ENCODE results near the gene ZNF534.
"Not testable (repeated sequence)": the region's sequence is repeated elsewhere in the genome, so short reads cannot be mapped to it uniquely, and the experiment has no call there.

ZNF534 gene

GRCh38 chr19:52485561-52486240 is 56.8 kb downstream of the ZNF534 start:
- peaks cover 11% of the 10 kb centered on the region for H3K9me3 ChIP-seq (ENCODE audit: insufficient read depth, low read length, severe bottlenecking)
- H3K27me3 ChIP-seq (ENCODE audit: insufficient read depth, low read length, poor library complexity); H3K27ac ChIP-seq (ENCODE audit: low read length); H2AFZ ChIP-seq (ENCODE audit: low read depth, low read length); H4K20me1 ChIP-seq (ENCODE audit: insufficient read depth, low read length); H3K36me3 ChIP-seq (ENCODE audit: insufficient read depth, low read length); ATAC-seq (ENCODE audit: insufficient read depth, low read depth); H3K4me1 ChIP-seq (ENCODE audit: insufficient read depth, low read length); H3K4me2 ChIP-seq (ENCODE audit: insufficient read depth, low read length); DNase-seq; H3K9ac ChIP-seq (ENCODE audit: low read depth, low read length); H3K79me2 ChIP-seq (ENCODE audit: insufficient read depth, low read length); H3K4me3 ChIP-seq (ENCODE audit: low read depth in 1 of 2, low read length in 2 of 2): not testable (repeated sequence)

DNA sequence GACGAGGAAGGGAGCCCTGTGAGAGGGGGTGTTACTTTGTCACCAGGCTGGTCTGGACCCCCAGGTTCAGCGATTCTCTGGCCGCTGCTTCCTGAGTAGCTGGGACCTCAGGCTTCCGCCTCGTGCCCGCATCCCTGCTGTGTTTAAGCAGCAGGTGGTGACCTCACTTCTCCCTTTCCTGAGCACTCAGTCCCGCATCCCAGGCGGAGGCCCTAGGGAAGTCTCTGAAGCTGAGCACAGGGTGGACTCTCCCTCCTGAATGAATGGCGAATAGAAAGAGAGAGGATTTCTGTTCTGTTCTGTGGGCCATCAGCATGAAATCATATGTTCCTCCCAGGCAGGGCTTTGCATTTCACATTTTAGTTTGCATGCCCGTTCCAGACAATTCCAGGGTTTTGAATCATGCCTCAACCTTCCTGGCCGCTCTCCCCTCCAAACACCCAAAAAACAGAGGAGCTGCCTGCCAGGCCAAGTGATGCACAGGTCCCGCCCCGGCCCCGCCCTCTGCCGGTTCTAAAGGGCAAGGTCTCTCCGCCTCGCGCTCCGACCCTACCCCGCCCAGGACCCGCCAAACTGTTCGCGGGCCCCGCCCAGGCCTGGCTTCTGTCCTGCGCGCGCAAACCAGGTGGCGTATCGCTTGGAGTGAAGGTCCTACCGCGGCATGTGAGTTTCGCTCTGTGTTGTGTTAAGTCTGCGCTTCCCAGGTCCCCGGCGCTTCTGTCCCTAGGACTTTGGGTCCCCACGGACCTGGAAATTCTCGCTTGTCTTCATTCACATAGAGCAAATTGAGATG is 63.4 kb downstream of the ZNF534 start:
- H3K4me3 ChIP-seq (ENCODE audit: low read depth in 1 of 2, low read length in 2 of 2): peak overlapping the region; percentile 58 to 64; a peak in 3 of 4 replicates
- TF ChIP-seq, protein P1, sequence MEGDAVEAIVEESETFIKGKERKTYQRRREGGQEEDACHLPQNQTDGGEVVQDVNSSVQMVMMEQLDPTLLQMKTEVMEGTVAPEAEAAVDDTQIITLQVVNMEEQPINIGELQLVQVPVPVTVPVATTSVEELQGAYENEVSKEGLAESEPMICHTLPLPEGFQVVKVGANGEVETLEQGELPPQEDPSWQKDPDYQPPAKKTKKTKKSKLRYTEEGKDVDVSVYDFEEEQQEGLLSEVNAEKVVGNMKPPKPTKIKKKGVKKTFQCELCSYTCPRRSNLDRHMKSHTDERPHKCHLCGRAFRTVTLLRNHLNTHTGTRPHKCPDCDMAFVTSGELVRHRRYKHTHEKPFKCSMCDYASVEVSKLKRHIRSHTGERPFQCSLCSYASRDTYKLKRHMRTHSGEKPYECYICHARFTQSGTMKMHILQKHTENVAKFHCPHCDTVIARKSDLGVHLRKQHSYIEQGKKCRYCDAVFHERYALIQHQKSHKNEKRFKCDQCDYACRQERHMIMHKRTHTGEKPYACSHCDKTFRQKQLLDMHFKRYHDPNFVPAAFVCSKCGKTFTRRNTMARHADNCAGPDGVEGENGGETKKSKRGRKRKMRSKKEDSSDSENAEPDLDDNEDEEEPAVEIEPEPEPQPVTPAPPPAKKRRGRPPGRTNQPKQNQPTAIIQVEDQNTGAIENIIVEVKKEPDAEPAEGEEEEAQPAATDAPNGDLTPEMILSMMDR (IDR thresholded peaks at IDR 0.05; ENCODE audit: borderline replicate concordance, extremely low read depth, low read length, poor library complexity, severe bottlenecking): peak; percentile 17
- no peak for TF ChIP-seq EZH2 (IDR thresholded peaks at IDR 0.05; ENCODE audit: borderline replicate concordance, low read depth, low read length, severe bottlenecking)
- H3K9ac ChIP-seq (ENCODE audit: low read depth, low read length): peak overlapping the region; percentile 66
- no peaks in the 10 kb centered on the region for H3K27me3 ChIP-seq (ENCODE audit: insufficient read depth, low read length, poor library complexity)
- no peaks in the 10 kb centered on the region; the same call in 1 of the 2 replicates for H3K36me3 ChIP-seq (ENCODE audit: insufficient read depth, low read length)
- peaks cover 16% of the 10 kb centered on the region for H3K4me1 ChIP-seq (ENCODE audit: insufficient read depth, low read length)
- H3K27ac ChIP-seq (ENCODE audit: low read length): peak overlapping the region; percentile 64
- H3K79me2 ChIP-seq (ENCODE audit: insufficient read depth, low read length): peaks cover 8% of the 10 kb centered on the region
- peak overlapping the region; percentile 85 for H2AFZ ChIP-seq (ENCODE audit: low read depth, low read length)
- ATAC-seq (ENCODE audit: insufficient read depth, low read depth) (peak; percentile 94), DNase-seq (peak; percentile 89)
- H3K4me2 ChIP-seq (ENCODE audit: insufficient read depth, low read length): peak overlapping the region; percentile 70
- no peaks in the 10 kb centered on the region for H4K20me1 ChIP-seq (ENCODE audit: insufficient read depth, low read length)
- H3K9me3 ChIP-seq (ENCODE audit: insufficient read depth, low read length, severe bottlenecking): no peaks in the 10 kb centered on the region

DNA sequence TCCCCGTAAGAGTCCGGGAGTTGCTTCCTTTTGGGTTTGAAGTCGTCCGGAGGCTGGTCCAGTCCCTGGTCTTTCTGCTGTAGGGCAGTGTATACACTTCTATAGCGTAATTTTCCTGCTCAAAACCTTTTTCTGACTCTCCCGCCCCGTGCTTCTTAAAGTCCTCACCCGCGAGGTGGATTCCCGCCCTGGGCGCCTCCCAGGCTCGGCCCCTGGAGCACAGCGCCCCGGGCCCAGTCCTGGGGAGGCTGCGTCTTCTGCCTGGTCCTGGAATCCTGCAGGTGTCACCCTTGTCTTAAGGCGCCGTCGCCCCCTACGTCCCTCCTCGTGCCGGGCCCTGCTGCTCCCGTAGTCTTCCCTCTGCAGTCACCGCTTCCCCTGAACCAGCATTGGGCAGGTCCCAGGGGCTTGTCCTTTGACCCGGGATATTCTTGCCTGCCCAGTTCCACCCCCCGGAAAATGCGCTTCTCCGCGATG is 64.1 kb downstream of the ZNF534 start:
- peak overlapping the region; percentile 64 for H3K27ac ChIP-seq (ENCODE audit: low read length)
- H3K4me1 ChIP-seq (ENCODE audit: insufficient read depth, low read length): peaks cover 16% of the 10 kb centered on the region
- H3K4me3 ChIP-seq (ENCODE audit: low read depth in 1 of 2, low read length in 2 of 2): peak overlapping the region; percentile 58 to 64; a peak in 3 of 4 replicates
- peak overlapping the region; percentile 66 for H3K9ac ChIP-seq (ENCODE audit: low read depth, low read length)
- H4K20me1 ChIP-seq (ENCODE audit: insufficient read depth, low read length): no peaks in the 10 kb centered on the region
- ATAC-seq (ENCODE audit: insufficient read depth, low read depth) (peak; percentile 78), DNase-seq (peak; percentile 62)
- no peaks in the 10 kb centered on the region; the same call in 1 of the 2 replicates for H3K36me3 ChIP-seq (ENCODE audit: insufficient read depth, low read length)
- peak overlapping the region; percentile 70 for H3K4me2 ChIP-seq (ENCODE audit: insufficient read depth, low read length)
- no peaks in the 10 kb centered on the region for H3K9me3 ChIP-seq (ENCODE audit: insufficient read depth, low read length, severe bottlenecking)
- peak overlapping the region; percentile 85 for H2AFZ ChIP-seq (ENCODE audit: low read depth, low read length)
- peaks cover 8% of the 10 kb centered on the region for H3K79me2 ChIP-seq (ENCODE audit: insufficient read depth, low read length)
- no peaks in the 10 kb centered on the region for H3K27me3 ChIP-seq (ENCODE audit: insufficient read depth, low read length, poor library complexity)
- TF ChIP-seq EZH2 (IDR thresholded peaks at IDR 0.05; ENCODE audit: borderline replicate concordance, low read depth, low read length, severe bottlenecking): no peak
- TF ChIP-seq, protein P1 (IDR thresholded peaks at IDR 0.05; ENCODE audit: borderline replicate concordance, extremely low read depth, low read length, poor library complexity, severe bottlenecking): peak; percentile 64

DNA sequence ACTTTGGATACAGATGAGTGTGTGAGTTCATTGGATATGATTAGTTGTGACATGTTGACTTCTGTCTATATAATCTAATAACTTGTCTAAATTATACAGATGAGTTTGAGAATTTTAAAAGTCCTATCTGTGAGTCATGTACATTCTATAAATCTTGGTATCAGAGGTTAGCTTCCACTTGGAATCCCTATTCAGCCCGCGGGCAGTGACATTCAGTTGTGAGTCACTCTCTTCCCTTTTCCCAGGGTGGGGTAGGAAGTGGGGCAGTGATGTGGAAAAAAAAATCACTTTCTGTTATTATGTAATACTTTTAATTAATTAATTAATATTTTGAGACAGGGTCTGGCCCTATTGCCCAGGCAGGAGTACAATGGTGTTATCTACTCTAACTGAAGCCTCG is 65.6 kb downstream of the ZNF534 start:
- Histone ChIP-seq H2AFZ (ENCODE audit: low read depth, low read length) (no peak overlapping the region), H3K27me3 (ENCODE audit: insufficient read depth, low read length, poor library complexity) (no peaks in the 10 kb centered on the region), H3K79me2 (ENCODE audit: insufficient read depth, low read length) (peaks cover 8% of the 10 kb centered on the region), H3K4me2 (ENCODE audit: insufficient read depth, low read length) (no peak overlapping the region), H3K4me3 (ENCODE audit: low read depth in 1 of 2, low read length in 2 of 2) (no peak overlapping the region), H3K4me1 (ENCODE audit: insufficient read depth, low read length) (peaks cover 16% of the 10 kb centered on the region), H3K27ac (ENCODE audit: low read length) (no peak overlapping the region), H4K20me1 (ENCODE audit: insufficient read depth, low read length) (no peaks in the 10 kb centered on the region), H3K9me3 (ENCODE audit: insufficient read depth, low read length, severe bottlenecking) (no peaks in the 10 kb centered on the region), H3K9ac (ENCODE audit: low read depth, low read length) (no peak overlapping the region), H3K36me3 (ENCODE audit: insufficient read depth, low read length) (no peaks in the 10 kb centered on the region; the same call in 1 of the 2 replicates)
- no peak for DNase-seq
- ATAC-seq (ENCODE audit: insufficient read depth, low read depth): no peak
- no peak for TF ChIP-seq EZH2 (IDR thresholded peaks at IDR 0.05; ENCODE audit: borderline replicate concordance, low read depth, low read length, severe bottlenecking)
- TF ChIP-seq, protein P1 (IDR thresholded peaks at IDR 0.05; ENCODE audit: borderline replicate concordance, extremely low read depth, low read length, poor library complexity, severe bottlenecking): no peak
